Activated T-cell treated with anti-CD3 and anti-CD28 coated beads for 48 hours (primary cell): ENCODE measurements around the gene KIT.
"Not testable (repeated sequence)": the region's sequence is repeated elsewhere in the genome, so short reads cannot be mapped to it uniquely, and the experiment has no call there.

Experiments
- DNase-seq: peaks from one replicate; pipeline ENCODE4 v3.0.0-alpha.2; 2020; ENCODE audit warnings: low read depth

The KIT gene

GRCh38 chr4:54657551-54658251 is at the start of gene KIT:
Gene KIT (plus strand): TSS chr4:54657957. CDS start chr4:54658015, 58 bp downstream.
- DNase-seq = peak; percentile 13

DNA sequence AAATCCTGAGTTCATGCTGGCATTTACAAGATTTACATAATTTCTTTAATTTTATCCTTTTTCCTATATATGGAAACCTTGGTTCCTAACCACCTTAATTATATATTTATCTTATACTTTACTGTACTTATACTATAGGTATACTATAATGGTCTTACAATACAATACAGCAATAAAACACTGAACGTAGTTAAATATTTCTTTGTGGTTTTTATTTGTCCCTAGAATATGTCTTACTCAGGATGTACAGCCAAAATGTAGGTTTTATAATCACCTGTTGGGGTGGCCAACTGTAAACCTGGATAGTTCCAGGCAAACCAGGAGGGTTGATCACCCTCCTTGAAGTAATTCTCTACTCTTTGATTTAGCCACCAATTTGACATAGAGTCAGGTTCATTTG is 48.4 kb upstream of the KIT start:
- DNase-seq = no peak

- DNase-seq = no peak
Observed at GRCh38 chr4:54614149-54614548, 43.6 kb upstream of the KIT start.

- no peak for DNase-seq
Observed at GRCh38 chr4:54620773-54621172, 37.0 kb upstream of the KIT start.

- no peak for DNase-seq
Observed at GRCh38 chr4:54625391-54625790, 32.4 kb upstream of the KIT start.

DNA sequence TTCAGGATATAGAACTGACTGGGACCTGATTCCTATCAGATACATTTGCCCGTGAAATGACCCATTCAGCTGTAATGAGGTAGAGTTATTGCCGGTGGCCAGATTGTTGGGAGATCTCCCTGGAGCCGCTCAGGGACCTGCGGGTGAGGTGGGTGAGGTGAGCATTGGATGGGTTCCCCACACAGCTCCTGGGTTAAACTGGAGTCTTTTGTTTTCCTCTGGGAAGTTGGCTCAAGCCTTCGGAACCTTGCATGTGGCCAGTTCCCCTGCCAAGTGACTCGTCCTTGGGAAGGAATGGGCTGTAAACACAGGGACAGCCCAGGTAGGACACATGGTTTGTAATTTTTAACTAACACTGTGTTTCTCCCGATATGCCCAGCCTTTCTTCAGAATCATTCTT is 31.6 kb upstream of the KIT start:
- no peak for DNase-seq

GRCh38 chr4:54632537-54632936 is 25.2 kb upstream of the KIT start:
- no peak for DNase-seq

DNA sequence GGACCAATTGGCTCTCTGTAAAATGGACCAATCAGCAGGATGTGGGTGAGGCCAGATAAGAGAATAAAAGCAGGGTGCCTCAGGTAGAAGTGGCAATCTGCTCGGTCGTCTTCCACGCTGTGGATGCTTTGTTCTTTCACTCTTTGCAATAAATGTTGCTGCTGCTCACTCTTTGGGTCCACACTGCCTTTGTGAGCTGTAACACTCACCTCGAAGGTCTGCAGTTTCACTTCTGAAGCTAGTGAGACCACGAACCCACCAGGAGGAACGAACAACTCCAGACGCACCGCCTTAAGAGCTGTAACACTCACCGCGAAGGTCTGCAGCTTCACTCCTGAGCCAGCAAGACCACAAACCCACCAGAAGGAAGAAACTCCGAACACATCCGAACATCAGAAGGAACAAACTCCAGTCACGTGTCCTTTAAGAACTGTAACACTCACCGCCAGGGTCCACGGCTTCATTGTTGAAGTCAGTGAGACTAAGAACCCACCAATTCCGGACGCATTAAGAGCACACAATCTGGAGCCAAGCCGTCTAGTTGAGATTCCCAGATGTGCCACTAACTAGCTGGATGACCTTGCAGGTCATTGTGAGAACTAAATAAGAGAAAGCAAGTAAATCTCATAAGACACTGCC is 24.5 kb upstream of the KIT start:
- DNase-seq = not testable (repeated sequence)

GRCh38 chr4:54635318-54635717 is 22.4 kb upstream of the KIT start:
- DNase-seq = no peak

GRCh38 chr4:54637325-54637724 is 20.4 kb upstream of the KIT start:
- DNase-seq = no peak

DNA sequence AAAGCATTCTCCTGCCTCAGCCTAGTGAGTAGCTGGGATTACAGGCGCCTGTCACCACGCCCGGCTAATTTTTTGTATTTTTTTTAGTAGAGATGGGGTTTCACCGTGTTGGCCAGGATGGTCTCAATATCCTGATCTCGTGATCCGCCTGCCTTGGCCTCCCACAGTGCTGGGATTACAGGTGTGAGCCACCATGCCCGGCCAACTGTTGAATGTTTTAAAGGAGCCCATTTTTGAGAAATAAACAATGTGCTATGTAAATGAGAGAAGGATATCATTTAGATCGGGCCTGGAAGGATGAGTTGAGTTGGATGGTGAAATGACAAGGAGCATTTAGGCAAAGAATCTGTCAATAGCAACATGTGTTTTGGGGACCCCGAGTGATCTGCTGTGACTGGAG is 16.7 kb upstream of the KIT start:
- DNase-seq = not testable (repeated sequence)

DNA sequence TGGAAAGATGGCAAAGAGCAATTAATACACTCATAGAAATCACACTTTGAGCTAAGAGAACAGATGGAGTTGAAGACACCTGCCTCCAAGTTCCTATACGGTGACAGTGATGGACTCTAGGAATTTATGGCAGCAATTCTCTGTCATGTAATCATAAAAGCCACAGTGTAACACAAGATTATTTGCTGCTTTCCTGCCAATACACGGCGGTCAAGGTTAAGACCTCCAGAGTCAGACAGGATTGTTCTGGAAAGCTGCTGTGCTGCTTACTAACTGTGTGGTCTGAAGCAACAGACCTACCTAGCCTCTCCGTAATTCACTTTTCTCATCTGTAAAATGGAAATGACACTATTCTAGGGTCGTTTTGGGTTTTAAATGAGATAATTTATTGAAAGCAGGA is 14.6 kb upstream of the KIT start:
- DNase-seq = no peak

- DNase-seq = no peak
Observed at GRCh38 chr4:54643958-54644751, 13.6 kb upstream of the KIT start.

DNA sequence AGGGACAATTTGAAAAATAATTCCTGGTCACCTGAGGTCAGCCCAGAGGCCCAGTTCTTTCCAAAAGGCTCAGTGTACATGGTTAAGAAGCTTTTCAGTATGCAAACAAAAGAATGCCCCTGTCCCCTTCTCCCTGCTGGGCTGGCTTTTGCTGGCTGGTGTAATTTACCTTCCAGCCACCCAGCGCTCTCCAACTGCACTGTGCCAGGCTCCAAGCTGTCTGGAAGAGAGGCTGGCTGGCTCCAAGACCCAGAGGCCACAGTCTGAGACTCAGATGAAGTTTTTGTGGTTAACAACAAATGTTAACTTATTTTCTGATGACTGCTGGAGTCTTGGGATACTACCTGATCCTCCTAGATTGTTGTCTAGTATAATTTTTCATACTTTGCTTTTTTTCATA is 11.9 kb upstream of the KIT start:
- no peak for DNase-seq

DNA sequence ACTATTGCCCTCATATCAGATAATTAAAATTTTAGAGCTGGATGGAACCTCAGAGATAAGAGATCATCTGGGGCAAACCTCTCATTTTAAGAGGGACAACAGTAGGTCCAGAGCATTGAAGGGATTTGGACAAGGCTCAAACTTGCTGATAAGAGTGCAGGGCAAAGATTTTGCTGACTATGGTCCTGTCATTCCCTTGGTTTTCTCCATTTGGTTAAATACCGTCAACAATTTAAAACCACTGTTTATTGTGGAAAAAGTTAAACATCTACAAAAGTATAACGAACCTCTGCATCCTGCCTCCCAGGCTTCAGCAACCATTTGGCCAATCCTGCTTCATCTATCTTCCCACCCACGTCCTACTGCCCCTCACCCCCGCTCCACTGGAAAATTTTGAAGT is 10.7 kb upstream of the KIT start:
- DNase-seq = no peak

GRCh38 chr4:54651050-54651449 is 6.7 kb upstream of the KIT start:
- no peak for DNase-seq

- DNase-seq = no peak
Observed at GRCh38 chr4:54654753-54655152, 3.0 kb upstream of the KIT start.

GRCh38 chr4:54657185-54657550 is 589 bp upstream of the KIT start:
- DNase-seq = no peak

DNA sequence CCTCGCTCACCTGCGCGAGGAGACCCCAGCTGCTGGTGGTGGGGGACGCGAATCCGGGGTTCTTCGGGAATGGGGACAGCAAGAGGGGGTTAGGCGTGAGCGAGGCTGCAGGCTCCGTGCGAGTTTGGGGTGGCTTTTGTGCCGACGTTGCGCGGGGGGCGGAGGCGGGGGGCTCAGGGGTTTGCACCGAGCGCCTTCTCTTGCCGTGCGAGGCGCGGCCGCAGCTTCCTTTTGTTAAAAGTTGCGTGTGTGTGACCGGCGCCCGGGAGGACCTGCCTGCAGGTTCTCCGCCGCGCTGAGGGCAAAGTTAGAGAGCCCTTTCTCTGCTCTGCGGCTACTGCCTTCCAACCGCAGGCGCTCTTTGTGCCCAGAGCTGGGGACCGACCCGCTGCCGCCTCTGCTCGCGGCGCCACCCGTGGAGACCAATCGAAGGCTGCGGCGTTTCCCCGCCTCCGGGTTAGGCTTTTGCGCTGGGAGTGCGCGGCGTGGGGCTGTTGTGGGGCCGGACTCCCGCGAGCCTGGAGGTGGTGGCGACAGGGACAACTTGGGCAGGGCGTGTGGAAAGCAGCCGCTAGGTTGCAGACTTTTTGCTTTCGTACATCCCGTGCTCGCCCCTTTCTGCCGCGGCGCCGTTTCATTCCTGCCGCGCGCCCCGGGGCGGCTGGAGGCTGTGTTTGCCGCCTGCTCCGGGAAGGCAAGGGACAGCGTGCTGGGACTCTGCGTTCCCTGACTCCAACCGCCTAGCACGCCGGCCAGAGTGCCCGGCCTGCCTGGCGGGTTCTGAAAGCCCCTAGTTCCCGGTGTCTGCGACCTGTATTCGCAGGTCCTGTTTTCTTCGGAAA is 716 bp downstream of the KIT start:
- DNase-seq = peak; percentile 25

DNA sequence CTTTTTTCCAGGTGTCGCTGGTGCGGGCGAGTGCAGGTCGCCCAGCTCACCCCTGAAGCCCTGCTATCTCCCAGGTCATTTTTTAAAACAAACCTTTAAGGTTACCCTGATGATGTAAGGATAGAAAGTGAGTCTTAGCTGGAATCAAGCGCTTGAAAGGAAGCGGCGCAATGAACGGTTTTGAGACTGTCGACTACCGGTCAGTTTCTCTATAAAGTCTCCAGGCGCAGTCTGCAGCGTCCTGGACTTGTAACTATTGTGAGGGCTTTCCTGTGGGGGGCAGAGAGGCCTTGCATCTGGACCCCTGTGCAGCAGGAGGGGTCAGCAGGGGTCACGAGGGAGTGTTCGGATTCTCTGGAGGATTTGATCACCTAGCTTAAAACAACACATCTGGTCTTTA is 1.6 kb downstream of the KIT start:
- DNase-seq = no peak

- no peak for DNase-seq
Observed at GRCh38 chr4:54659749-54660535, 2.2 kb downstream of the KIT start.

DNA sequence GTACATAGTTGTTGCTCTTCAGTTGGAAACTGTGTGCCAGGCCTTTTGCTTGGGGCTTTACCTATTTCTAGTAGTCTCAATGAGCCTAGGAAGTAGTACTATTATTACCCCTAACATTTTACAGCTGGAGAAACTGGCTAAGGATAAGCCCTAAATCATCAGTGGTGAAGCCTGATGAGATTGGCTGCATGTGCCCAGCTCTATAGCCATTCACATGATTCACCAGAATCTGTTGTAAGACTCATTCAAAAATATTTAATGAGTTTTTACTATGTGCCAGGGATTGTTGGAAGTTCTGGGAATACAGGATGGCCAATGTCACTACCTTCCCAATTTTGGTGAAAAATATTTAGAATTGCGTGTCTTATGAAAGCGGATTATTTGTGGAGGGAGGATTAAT is 2.8 kb downstream of the KIT start:
- no peak for DNase-seq
